Cortex of kidney (tissue), 1 donor: ENCODE data around the gene CUZD1.

Experiments
- DNase-seq: peaks from one replicate; lab custom pipeline; 2025; lab: John Stamatoyannopoulos, UW

CUZD1 gene

DNA sequence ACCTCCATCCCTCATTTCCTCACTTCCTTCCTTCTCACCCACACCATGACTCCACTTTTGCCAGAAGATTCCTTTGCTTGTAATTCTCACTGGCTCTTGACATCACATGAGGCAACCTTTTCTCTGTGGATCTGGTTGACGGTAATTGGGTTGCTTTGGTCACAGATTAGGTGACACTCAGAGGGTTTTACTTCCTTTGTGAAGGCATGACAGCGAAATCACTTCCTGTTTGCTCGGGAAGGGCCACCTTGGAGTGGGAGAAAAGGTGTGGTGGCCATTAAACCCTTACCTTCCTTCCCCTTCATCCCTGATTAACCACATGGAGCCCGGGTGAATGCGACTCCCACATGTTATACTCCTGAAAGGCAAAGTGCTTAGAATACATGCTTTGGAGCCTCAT, 30.2 kb downstream of the CUZD1 start:
- no peak for DNase-seq

DNA sequence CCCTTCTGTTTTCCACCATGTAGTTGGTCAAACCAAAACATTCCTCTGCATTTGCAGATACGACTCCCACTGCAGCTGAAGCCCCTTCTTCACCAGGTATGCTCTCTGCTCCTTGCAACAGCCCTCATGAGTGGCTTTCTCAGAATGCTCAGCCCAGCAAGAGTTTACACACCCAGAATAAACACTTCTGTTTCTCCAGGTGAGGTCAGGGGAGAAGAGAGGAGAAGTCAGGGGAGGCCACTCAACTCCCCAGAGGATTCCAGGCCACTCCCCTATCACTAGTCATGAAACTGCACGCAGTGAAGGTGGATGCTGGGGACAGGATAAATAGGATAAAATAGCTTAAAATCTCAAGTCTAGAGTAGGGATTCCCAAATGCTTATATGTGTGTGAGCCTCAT, 31.2 kb downstream of the CUZD1 start:
- DNase-seq: no peak

DNA sequence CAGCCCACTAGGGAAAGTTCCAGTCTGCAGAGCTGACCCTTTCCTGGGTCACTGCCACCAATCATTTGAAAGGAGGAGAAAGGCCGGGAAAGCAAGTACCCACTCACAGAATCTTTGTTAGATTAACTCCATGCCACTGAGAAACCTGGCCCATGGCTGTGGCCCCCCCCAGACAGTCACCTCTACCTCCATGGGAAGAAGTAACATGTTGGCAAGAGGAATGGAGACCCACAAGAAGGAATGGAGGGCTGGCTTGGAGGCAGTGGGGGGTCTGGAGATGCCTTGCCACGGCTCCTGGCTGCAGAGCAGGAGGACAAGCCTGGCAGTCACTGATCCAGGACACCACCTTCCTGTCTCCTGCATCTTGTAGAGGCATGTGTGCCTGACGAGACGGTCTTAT, 32.9 kb downstream of the CUZD1 start:
- no peak for DNase-seq

DNA sequence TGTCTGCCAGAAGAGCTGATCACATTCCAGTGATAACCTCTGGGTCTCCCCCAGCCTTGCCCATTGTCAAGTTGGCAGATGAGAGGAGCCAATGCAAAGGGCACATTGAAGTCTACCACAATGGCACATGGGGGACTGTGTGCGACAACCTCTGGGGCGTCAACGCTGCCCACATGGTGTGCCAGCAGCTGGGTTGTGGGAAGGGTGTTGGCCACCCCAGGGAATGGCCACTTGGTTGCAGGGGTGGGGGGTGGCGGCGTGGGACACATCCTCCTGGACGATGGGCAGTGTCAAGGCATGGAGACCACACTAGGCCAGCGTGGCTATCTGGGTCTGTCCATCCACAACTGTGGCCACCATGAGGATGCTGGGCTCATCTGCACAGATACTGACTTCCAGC, 43.4 kb downstream of the CUZD1 start:
- no peak for DNase-seq

DNA sequence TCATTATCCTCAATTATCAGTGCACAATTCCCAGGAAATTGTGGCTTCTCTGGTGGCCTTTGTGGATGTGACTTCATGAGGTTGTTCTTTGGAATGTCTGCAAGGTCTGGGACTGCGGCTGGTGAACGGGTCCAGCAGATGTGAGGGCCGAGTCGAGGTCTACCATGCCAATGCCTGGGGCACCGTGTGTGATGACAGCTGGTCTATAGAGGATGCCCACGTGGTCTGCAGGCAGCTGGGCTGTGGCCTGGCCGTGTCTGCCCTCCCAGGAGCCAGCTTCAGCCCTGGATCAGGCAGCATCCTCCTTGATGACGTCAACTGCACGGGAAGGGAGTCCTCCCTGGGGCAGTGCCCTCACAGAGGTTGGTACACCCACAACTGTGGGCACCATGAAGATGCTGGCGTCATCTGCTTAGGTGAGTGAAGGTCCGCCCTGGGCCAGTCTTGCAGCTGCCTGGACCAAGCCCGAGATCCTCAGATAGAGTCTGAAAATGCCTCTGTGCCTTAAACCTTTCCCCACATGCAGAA, 46.9 kb downstream of the CUZD1 start:
- DNase-seq: no peak

DNA sequence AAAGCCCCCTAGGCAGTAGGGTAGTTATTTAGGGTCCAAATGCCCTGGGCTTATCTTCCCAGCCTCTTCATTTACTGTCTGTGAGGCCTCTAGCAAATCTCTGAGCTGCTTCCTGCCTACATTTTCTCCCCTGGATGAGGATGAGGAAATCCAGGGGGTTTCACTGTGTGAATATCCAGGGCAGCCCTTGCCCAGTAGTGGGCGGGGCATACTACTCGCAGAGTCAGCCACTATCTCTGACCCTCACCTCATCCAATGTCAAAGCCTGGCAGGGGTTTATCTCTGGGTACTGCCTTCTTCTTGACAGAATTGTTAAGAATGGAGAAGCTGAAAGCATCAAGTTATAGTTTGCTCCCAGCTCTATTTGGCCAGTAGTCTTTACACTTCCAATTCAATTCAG, 48.9 kb downstream of the CUZD1 start:
- DNase-seq: no peak

DNA sequence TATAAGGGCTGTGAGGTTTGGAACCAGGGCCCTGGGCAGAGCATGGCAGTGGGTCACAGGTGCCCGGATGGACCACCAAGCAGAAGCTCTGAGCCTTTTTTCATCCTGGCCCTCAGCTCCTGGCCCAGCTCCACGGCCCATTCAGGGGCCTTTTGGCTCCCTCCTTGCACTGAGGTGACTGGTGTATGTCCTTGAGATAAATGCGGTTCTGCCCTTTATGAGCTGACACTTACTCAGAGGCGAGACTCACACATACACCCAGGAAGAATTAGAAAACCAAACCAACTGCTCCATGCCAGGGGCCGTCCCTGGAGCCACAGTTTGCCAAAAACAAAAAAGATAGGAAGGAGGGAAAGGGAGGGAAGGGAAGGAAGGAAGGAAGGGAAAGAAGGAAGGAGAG, 49.7 kb downstream of the CUZD1 start:
- no peak for DNase-seq

DNA sequence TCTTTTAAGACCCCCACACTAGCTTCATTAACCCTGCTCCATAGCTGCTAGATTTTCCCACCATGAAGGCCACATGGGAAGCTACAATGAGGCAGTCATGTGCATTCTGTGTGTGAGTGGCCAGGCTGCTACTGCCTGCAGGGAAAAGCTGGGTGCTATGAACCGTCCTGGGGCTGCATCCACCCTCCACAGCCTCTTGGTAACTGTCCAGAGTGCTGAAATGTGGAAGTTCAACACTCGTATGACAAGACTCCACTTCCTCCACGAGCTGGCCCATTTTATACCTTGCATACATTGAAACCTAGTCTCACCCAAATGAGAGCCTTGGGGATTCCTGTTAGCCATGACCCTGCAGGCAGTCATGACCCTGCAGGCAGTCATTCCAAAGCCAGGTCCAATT, 59.4 kb downstream of the CUZD1 start:
- no peak for DNase-seq

DNA sequence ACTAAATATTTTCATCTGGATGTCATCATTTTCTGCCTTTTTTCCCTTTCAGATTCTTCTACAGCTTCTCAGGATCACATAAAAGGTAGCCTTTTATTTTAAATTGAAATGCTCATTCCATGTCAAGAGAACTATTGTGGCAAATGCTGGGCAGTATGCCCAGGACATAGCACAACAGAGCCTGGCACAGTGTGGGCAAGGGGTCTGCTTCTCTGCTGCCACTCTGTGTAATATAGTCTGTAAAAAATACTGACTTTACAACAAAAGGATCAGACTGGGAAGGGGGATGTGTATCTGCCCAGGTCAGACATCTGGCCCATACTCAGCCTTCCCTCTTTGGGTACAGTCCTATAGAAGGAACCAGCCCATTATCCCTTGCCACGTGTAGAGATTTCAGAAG, 62.7 kb downstream of the CUZD1 start:
- DNase-seq: no peak
